ENCODE measurements around the gene ABCC12.

ABCC12 gene

DNA sequence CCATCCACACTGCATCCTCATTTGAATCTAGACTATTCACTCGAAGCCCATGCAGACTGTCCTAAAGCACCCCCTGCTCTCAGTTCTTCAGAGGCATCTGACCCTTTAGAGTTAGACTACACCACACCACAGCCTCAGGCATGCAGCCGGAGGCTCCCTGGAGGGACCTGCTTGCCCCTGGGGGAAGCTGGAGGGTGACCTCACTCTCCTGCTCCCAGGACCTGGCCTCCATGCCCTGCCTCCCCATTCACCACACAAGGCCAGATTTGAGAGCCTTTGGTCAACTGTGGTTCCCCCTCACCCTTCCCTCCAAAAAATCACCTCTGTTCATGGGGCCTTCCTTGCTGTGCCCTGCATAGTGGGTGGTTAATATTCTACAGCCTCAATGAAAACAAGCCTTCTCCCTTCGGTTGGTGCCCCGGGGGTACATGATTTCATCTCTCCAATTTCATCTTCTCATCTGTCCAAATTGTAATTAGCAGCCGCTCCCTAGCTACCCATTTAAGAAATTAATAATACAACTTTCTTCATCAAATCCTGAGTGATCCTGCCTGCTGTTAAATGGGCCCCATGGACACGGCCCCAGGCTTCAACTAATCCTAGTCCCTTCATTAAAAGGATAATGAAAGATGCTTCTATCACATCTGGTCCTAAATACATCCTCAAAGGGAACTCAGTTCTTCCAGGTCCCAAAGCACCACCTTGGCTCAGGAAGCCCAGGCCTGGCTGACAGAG, 24.4 kb downstream of the ABCC12 start:
- no peak for DNase-seq

GRCh38 chr16:48129926-48130325, 25.9 kb downstream of the ABCC12 start:
- no peak for DNase-seq

- DNase-seq, result no peak
Observed at GRCh38 chr16:48128769-48129168, 27.0 kb downstream of the ABCC12 start.

- DNase-seq, result no peak
Observed at GRCh38 chr16:48126801-48127644, 28.8 kb downstream of the ABCC12 start.

DNA sequence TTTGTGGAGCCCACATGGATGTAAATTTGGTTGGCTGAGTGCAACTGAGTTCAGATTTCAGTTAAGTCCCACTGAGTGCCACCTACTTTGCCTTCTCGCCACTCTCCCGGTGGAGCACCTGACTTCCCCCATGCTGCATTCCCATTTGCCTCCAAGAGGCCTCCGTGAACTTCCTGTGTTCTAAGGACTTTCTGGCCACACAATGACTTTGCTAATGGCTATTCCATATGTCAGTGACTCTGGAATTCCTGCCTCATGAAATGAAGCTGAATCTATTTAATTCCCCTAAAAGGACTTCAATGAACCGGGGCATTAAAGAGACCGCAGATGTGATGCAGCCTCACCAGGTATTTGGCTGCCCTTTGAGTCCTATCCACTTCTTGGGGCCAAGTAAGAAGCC, 29.9 kb downstream of the ABCC12 start:
- DNase-seq, result no peak

- no peak for DNase-seq
Observed at GRCh38 chr16:48124266-48124665, 31.5 kb downstream of the ABCC12 start.

DNA sequence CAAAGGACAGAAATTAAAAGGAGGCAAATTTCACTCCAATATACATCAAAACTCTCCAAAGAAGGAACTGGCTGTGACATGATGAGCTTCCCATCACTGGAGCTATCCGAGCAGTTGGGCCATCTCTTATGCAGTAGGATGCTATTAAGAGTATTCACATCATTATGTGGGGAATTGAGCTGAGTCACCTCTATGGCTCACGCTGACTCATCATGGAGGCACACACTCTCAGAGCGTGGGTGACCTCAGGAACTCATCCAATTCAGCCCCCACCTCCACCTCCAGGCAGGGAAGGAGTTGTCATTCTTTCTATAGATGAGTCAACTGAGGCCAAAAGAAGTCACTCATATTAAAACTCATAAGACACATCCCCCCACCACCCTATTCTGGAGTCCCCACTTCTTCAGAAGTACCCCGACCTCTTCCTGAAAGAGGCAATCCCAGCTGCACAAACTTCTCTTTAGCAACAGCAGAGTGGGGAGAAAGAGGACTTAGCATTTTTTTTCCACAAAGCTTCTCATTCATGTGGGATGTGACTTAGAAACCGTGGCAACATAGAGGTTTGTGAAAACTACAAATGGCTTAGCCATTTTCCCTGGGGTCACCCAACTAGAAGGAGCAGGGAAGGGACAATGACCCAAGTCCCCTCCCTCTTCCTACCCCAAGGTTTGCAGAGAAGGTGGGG, 32.5 kb downstream of the ABCC12 start:
- peak; percentile 50 to 55 for DNase-seq

DNA sequence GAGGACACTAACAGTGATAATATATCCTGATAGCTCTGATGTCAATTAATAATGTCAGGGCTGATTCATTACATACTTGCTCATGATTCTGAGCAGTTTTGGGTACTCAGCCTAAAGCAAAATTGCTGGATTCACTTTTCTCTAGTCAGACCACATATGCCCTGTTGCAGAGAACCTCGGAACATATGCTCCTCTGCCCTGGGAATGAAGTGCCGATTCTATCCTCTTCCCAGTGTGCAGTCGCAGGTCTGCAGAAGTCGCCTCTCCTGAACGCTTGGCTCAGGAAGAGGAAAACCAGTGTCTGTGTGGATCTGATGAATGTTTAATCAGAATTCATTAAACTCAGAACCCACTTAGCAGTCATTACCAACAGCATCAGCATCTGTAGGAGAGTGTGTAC, 34.5 kb downstream of the ABCC12 start:
- DNase-seq, result no peak

DNA sequence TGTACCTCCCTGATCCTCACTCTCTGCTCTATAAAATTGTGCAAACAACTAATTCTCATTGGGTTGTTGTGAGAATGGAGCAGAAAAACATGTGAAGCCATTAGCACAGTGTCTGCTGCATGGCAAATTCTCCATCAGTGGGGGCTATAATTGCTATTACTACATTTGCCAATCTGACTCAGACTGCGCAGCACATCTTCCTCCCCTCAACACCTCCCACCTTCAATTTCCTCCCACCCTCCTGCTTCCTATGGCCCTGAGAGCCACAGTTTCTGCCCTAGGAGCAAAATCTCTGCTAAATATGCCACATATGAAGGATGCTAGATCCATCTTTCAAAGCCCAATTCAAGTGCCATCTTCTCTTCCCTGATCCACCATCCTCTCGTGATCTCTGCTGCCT, 37.0 kb downstream of the ABCC12 start:
- DNase-seq, result no peak

DNA sequence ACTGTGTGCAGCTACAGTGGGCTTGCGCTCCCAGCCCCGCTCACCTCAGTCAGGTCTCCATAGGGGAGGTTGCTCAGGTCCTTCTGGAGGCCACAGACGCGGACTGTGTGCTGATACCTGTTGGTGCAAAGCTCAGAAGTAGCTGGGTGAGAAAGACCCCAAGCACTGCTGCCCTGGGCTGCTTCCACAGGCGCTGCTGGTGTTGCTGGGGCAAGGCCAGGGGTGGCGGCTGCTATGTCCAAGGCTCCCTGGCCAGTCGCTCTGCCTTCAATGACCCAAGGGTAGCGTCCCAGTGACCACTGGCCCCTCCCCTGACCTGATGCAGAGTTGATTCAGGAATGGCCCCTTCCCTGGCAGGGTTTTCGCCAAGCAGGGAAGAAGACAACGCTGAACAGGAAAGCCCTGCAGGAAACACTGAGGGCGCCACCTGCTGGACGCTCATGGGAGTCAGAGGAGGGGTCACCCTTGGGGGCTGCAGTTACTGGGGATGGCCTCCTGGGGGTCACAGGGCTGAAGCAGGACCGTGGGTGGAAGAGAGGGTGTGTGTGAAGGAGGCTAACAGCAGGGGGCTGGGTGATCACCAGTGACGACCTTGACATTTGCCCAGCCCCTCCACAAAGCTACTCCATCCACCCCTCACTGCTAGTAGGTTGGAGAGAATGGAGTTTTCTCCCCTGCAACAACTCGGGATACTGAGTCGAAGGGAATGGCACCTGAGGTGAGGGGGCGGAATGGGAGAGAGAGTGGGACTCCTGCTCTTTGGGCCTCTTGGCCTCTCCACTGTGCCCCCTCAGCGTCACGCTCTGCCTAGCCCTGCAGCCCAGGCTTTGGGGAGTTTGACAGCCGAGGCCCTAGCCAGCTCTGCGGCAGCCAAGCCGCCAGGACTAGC, 38.3 kb downstream of the ABCC12 start:
- DNase-seq, result peak; percentile 53 to 65

GRCh38 chr16:48115299-48115698, 40.5 kb downstream of the ABCC12 start:
- DNase-seq, result no peak

GRCh38 chr16:48114410-48114809, 41.4 kb downstream of the ABCC12 start:
- no peak for DNase-seq

DNA sequence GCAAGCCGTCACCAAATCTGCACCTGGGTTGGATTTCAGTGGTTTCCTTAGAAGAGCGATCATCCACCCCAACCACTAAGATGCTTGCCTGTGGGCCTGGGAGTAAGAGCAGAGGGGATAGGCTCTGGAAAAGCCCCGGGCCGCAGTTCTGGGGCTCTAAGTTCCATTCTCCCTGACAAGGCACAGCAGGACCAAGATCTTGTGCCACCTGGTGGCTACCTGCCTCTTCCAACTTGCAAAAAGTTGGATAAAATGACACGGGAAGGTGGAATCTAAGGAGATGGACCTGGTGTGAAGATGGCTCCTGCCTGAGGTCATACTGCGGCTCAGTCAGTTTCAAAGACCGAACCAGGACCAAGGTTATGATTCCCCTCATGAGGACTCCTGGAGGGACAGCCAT, 42.3 kb downstream of the ABCC12 start:
- no peak for DNase-seq

- no peak for DNase-seq
Observed at GRCh38 chr16:48113001-48113400, 42.8 kb downstream of the ABCC12 start.

- DNase-seq, result no peak
Observed at GRCh38 chr16:48112600-48112999, 43.2 kb downstream of the ABCC12 start.

- no peak for DNase-seq
Observed at GRCh38 chr16:48110982-48111381, 44.8 kb downstream of the ABCC12 start.

GRCh38 chr16:48110000-48110399, 45.8 kb downstream of the ABCC12 start:
- no peak for DNase-seq

GRCh38 chr16:48109475-48109874, 46.3 kb downstream of the ABCC12 start:
- DNase-seq, result no peak

GRCh38 chr16:48106446-48106845, 49.3 kb downstream of the ABCC12 start:
- DNase-seq, result no peak
